HepG2 (cell line): ENCODE results near the gene LUZP1. TPM values are rescaled to one million over a fixed set of nuclear protein-coding genes. Genes with fewer than 3 reads are reported as not detected.

Experiments used
- ATAC-seq: fragments of 200-7000 bp; cut with Tn5 transposase; 3 replicates; pipeline ENCODE4 v1.9.1; 2020; ENCODE audit warnings: mild to moderate bottlenecking, moderate library complexity
- BruUV-seq: library from RNA; stranded (reverse); fragments of 400-500 nt; replicated peaks from 2 replicates; lab custom pipeline; 2021; lab: Mats Ljungman, UMichigan
- CTCF ChIA-PET: fragments of 300-600 bp; formaldehyde crosslinking; extraction: SDS; loops from one replicate; lab custom pipeline; 2021; ENCODE audit warnings: low total read pairs, inconsistent platforms, low intra/inter-chr PET ratio; lab: Yijun Ruan, JAX
- POLR2A ChIA-PET: fragments of 350-600 bp; sonication (Branson Sonifier 250); formaldehyde crosslinking; loops from one replicate; lab custom pipeline; 2020; ENCODE audit warnings: antibody characterized with exemption, inconsistent platforms; lab: Yijun Ruan, JAX
- DNase-seq: peaks from one replicate; pipeline ENCODE4 v3.0.0-alpha.2; 2015; ENCODE audit warnings: low spot score
- FAIRE-seq: peaks from 3 replicates; lab custom pipeline; 2011; peaks lifted over from hg19 to GRCh38; lab: Jason Lieb, UNC
- H2AFZ ChIP-seq: one replicate; pipeline ENCODE4 v1.6.1; 2011; ENCODE audit warnings: low read length, inconsistent platforms
- H3K27ac ChIP-seq: fragments of 300-600 bp; 3 replicates; pipeline ENCODE4 v1.8.0; 2011; ENCODE audit warnings: mixed run types, mild to moderate bottlenecking, mixed read lengths, low read length, inconsistent platforms; ENCODE audit not compliant: insufficient read depth; ENCODE audit errors: extremely low read length
- H3K27me3 ChIP-seq, 2 experiments: fragments of 200-600 bp in 1 of 2; 2 replicates in 1 of 2; 3 replicates in 1 of 2; pipeline versions ENCODE4 v1.6.0 to v1.8.0; 2011; ENCODE audit warnings: low read length in 2 of 2, mild to moderate bottlenecking in 2 of 2, moderate library complexity in 2 of 2, inconsistent platforms in 1 of 2; ENCODE audit not compliant: insufficient read depth in 2 of 2, control insufficient read depth in 1 of 2
- H3K36me3 ChIP-seq, 2 experiments: fragments of 200-600 bp in 1 of 2; replicated peaks in 1 of 2; 2 replicates in 1 of 2; 3 replicates in 1 of 2; pipeline versions ENCODE4 v1.5.1 to v1.8.0; 2011; ENCODE audit warnings: low read length in 2 of 2, inconsistent platforms in 1 of 2; ENCODE audit not compliant: insufficient read depth in 2 of 2, control insufficient read depth in 1 of 2
- H3K4me1 ChIP-seq: 2 replicates; pipeline ENCODE4 v1.5.1; 2012; ENCODE audit warnings: low read length, inconsistent platforms; ENCODE audit not compliant: insufficient read depth
- H3K4me2 ChIP-seq: 2 replicates; pipeline ENCODE4 v1.6.0; 2011; ENCODE audit warnings: low read depth, low read length, inconsistent platforms
- H3K4me3 ChIP-seq, 3 experiments: fragments of 200-600 bp in 1 of 3; sonication (generic), shearing (Covaris generic) in 1 of 3; replicated peaks in 1 of 3; 2 replicates each; pipeline ENCODE4 v1.5.1; 2011 to 2016; ENCODE audit warnings: low read length in 3 of 3, inconsistent platforms in 2 of 3, low read depth in 2 of 3, mild to moderate bottlenecking in 2 of 3, control low read depth in 1 of 3, mixed read lengths in 1 of 3; ENCODE audit not compliant: insufficient read depth in 1 of 3
- H3K79me2 ChIP-seq: one replicate; pipeline ENCODE4 v1.6.1; 2011; ENCODE audit warnings: low read length, inconsistent platforms; ENCODE audit not compliant: insufficient read depth
- H3K9ac ChIP-seq: 2 replicates; pipeline ENCODE4 v1.6.0; 2011; ENCODE audit warnings: mild to moderate bottlenecking, low read depth, low read length, inconsistent platforms; ENCODE audit not compliant: insufficient read depth
- H3K9me3 ChIP-seq: 2 replicates; pipeline ENCODE4 v1.5.1; 2012; ENCODE audit warnings: mild to moderate bottlenecking, low read length
- H4K20me1 ChIP-seq: 2 replicates; pipeline ENCODE4 v1.6.0; 2011; ENCODE audit warnings: inconsistent platforms, mild to moderate bottlenecking, low read length, moderate library complexity; ENCODE audit not compliant: insufficient read depth
- GLI4 ChIP-seq: sonication (generic); formaldehyde crosslinking; IDR thresholded peaks from 2 replicates; pipeline ENCODE4 v1.5.1; 2020; ENCODE audit warnings: missing genetic modification reagents, mild to moderate bottlenecking, moderate library complexity, borderline replicate concordance
- HCFC1 ChIP-seq: fragments of 150-350 bp; IDR thresholded peaks from 2 replicates; pipeline ENCODE4 v1.6.1; 2014; ENCODE audit warnings: low read depth, low read length
- HNRNPK ChIP-seq: fragments of 200-400 bp; formaldehyde crosslinking; IDR thresholded peaks from 2 replicates; pipeline ENCODE4 v1.6.1; 2018; ENCODE audit warnings: low read length, low read depth, moderate library complexity, mild to moderate bottlenecking; ENCODE audit not compliant: poor library complexity, severe bottlenecking
- HOXA5 ChIP-seq: sonication (generic); formaldehyde crosslinking; IDR thresholded peaks from 2 replicates; pipeline ENCODE4 v1.4.0; 2020; ENCODE audit warnings: missing genetic modification reagents
- JUN ChIP-seq: sonication (generic); formaldehyde crosslinking; IDR thresholded peaks from 2 replicates; pipeline ENCODE4 v1.4.0; 2020; ENCODE audit warnings: mild to moderate bottlenecking, missing genetic modification reagents
- KAT8 ChIP-seq: IDR thresholded peaks from 2 replicates; pipeline ENCODE4 v1.6.1; 2016; ENCODE audit warnings: missing genetic modification reagents, missing compliant biosample characterization
- KLF11 ChIP-seq: IDR thresholded peaks from 2 replicates; pipeline ENCODE4 v1.6.1; 2016; ENCODE audit warnings: missing compliant biosample characterization
- MEIS1 ChIP-seq: sonication (generic); formaldehyde crosslinking; IDR thresholded peaks from 2 replicates; pipeline ENCODE4 v1.9.0; 2021; ENCODE audit warnings: mild to moderate bottlenecking, missing genetic modification reagents, moderate library complexity, borderline replicate concordance
- MIXL1 ChIP-seq: IDR thresholded peaks from 2 replicates; pipeline ENCODE4 v1.6.1; 2016
- NFE2 ChIP-seq: sonication (generic); formaldehyde crosslinking; IDR thresholded peaks from 2 replicates; pipeline ENCODE4 v1.4.0; 2020; ENCODE audit warnings: missing genetic modification reagents
- PHF5A ChIP-seq: IDR thresholded peaks from one replicate; pipeline ENCODE4 v1.6.1; 2018; ENCODE audit warnings: low read depth, missing genetic modification reagents; ENCODE audit not compliant: unreplicated experiment
- SMYD3 ChIP-seq: sonication (generic); formaldehyde crosslinking; IDR thresholded peaks from 2 replicates; pipeline ENCODE4 v1.8.1; 2023; ENCODE audit warnings: mild to moderate bottlenecking, missing genetic modification reagents
- SOX5 ChIP-seq: IDR thresholded peaks from 2 replicates; pipeline ENCODE4 v1.6.1; 2016; ENCODE audit warnings: borderline replicate concordance
- XRCC5 ChIP-seq: fragments of 200-400 bp; formaldehyde crosslinking; optimal IDR thresholded peaks from 2 replicates; pipeline ENCODE3; 2017; ENCODE audit warnings: mild to moderate bottlenecking, low read length
- ZNF790 ChIP-seq: sonication (generic); formaldehyde crosslinking; IDR thresholded peaks from 2 replicates; pipeline ENCODE4 v1.8.0; 2022; ENCODE audit warnings: missing genetic modification reagents, mild to moderate bottlenecking, borderline replicate concordance
- ZSCAN12 ChIP-seq: sonication (generic); formaldehyde crosslinking; IDR thresholded peaks from 2 replicates; pipeline ENCODE4 v1.9.0; 2021; ENCODE audit warnings: mild to moderate bottlenecking, missing genetic modification reagents
- WGBS: methylation state at CpG from one replicate; pipeline ENCODE4 v1.1.6; 2017; ENCODE audit warnings: low lambda C conversion rate; 5-methylcytosine and 5-hydroxymethylcytosine counted together
- in situ Hi-C: cut with HindIII; loops from 2 replicates; pipeline ENCODE4 v1.10.0; 2017; ENCODE audit warnings: low pct_unique_long_range_greater_than_20kb; ENCODE audit not compliant: extremely low pct_ligation_motif_present
- intact Hi-C: fragments of 100-400 bp; cut with micrococcal nuclease; formaldehyde crosslinking; loops from one replicate; pipeline ENCODE4 v1.10.0; 2022; ENCODE audit not compliant: unreplicated experiment
- polyA plus RNA-seq, 8 experiments: library from polyadenylated mRNA; depleted of rRNA in 3 of 8; stranded (reverse) in 7 of 8; unstranded in 1 of 8; fragments of >200 nt; fragmentation: Illumina TruSeq in 4 of 8; extraction: Trizol in 4 of 8; gene quantifications; 2 replicates each; pipeline versions ENCODE4 v1.2.1 to v1.2.3, GENCODE V29; 2011 to 2016; ENCODE audit warnings: low read depth in 4 of 8, missing spikeins in 1 of 8, mixed read lengths in 1 of 8; ENCODE audit not compliant: insufficient read depth in 1 of 8
- total RNA-seq, 5 experiments: library from RNA; depleted of rRNA; stranded (reverse); fragments of >200 nt; fragmentation: Illumina TruSeq; extraction: Trizol; gene quantifications; 2 replicates each; pipeline ENCODE4 v1.2.3, GENCODE V29; 2016; ENCODE audit warnings: low read depth in 1 of 5
- TF ChIP-seq, protein P1 (sequence below): IDR thresholded peaks from 2 replicates; pipeline ENCODE4 v1.6.1; 2016
- TF ChIP-seq, protein P2 (sequence below): sonication (generic); formaldehyde crosslinking; IDR thresholded peaks from 2 replicates; pipeline ENCODE4 v1.8.1; 2023; ENCODE audit warnings: mild to moderate bottlenecking, missing genetic modification reagents
- TF ChIP-seq, protein P3 (sequence below): sonication (generic); formaldehyde crosslinking; conservative IDR thresholded peaks from 2 replicates; pipeline ENCODE4 v1.8.1; 2023; ENCODE audit warnings: missing genetic modification reagents
- TF ChIP-seq, protein P4 (sequence below): sonication (generic); formaldehyde crosslinking; IDR thresholded peaks from 2 replicates; pipeline ENCODE4 v1.5.1; 2020; ENCODE audit warnings: missing genetic modification reagents, mild to moderate bottlenecking, borderline replicate concordance

Gene LUZP1
- total and polyA plus RNA-seq, 2 of the 13 experiments (the other 11 are each of a cell fraction or from before 2014, with no cell fraction given), result 6.9 to 12.7 TPM

DNA sequence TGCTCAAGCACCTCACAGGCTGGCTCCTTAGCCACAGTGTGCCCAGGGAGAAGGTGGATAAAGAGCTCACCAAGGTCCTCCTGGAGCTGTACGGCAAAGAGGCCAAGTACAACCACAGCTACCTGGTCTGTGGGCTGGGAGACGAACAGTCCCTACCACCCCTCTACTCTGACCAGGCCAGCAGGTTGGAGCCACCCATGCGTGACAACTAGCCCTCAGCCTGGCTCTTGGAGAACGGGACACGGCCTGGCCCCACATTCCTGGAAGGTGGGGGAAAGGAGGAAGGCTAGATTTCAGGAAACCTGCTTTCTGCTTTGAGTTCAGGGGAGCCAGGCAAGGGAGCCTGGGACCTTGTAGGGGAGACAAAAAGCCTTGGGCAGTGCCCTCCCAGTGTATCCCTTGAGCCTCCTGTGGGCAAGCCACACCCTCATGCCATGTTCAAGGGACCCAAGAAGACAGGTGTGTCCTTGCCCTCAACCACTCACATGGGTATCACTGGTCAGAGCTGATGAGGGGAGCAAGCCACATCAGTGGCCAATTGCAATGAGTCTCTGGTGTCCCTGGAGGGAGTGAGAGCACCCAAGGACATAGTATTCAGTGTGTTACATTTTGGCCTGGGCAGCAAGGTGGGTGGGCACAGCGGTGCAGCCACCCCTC, 27.6 kb downstream of the LUZP1 start (continued):
- TF ChIP-seq SOX5 (CRISPR knock-in tag), result no peak

DNA sequence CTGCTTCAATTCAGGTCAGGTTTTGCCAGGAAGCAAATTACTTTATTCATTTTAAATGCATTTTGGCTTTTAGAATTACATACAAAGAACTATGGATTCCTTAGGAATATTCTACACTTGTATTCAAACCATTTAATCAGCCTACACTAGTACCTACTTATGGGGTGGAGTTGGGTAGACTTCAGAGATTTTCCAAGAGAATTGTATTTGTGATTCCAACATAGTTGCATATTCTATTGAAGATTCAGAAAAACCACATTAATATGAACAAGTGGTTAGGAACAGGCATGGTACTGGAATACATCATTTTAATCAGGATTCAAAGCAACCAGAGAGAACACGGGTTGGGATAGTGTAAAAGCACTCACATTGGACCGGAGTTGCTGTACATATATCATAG, 33.4 kb downstream of the LUZP1 start:
- CTCF ChIA-PET, result no interaction called here
- DNase-seq (no peak), ATAC-seq (no peak), FAIRE-seq (no peak)
- Histone ChIP-seq H3K27me3 (no peaks in the 10 kb centered on the region), H3K4me1 (peaks cover 12% of the 10 kb centered on the region; the same call in 1 of the 2 replicates), H2AFZ (no peak overlapping the region), H4K20me1 (no peaks in the 10 kb centered on the region), H3K36me3 (no peaks in the 10 kb centered on the region), H3K4me3 (no peak overlapping the region), H3K79me2 (peaks cover 68% of the 10 kb centered on the region), H3K9me3 (no peaks in the 10 kb centered on the region), H3K4me2 (no peak overlapping the region), H3K27ac (no peak overlapping the region), H3K9ac (no peak overlapping the region)
- intact Hi-C loops (no loop called here), in situ Hi-C loops (no loop called here)
- POLR2A ChIA-PET, result no interaction called here
- WGBS, result 97% methylated on average over 2 of the region's 2 CpGs
- BruUV-seq, result no TSS peak
- TF ChIP-seq ZNF790 (CRISPR knock-in tag) (no peak), SMYD3 (CRISPR knock-in tag) (no peak), MIXL1 (CRISPR knock-in tag) (no peak), GLI4 (CRISPR knock-in tag) (no peak), HNRNPK (no peak), HOXA5 (CRISPR knock-in tag) (no peak), JUN (CRISPR knock-in tag) (no peak), MEIS1 (CRISPR knock-in tag) (no peak), KAT8 (CRISPR knock-in tag) (no peak), HCFC1 (no peak), XRCC5 (no peak), KLF11 (CRISPR knock-in tag) (no peak), NFE2 (CRISPR knock-in tag) (no peak), ZSCAN12 (CRISPR knock-in tag) (no peak), PHF5A (CRISPR knock-in tag) (no peak)
- TF ChIP-seq, protein P1, sequence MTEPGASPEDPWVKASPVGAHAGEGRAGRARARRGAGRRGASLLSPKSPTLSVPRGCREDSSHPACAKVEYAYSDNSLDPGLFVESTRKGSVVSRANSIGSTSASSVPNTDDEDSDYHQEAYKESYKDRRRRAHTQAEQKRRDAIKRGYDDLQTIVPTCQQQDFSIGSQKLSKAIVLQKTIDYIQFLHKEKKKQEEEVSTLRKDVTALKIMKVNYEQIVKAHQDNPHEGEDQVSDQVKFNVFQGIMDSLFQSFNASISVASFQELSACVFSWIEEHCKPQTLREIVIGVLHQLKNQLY (CRISPR knock-in tag), result no peak
- TF ChIP-seq, protein P2, sequence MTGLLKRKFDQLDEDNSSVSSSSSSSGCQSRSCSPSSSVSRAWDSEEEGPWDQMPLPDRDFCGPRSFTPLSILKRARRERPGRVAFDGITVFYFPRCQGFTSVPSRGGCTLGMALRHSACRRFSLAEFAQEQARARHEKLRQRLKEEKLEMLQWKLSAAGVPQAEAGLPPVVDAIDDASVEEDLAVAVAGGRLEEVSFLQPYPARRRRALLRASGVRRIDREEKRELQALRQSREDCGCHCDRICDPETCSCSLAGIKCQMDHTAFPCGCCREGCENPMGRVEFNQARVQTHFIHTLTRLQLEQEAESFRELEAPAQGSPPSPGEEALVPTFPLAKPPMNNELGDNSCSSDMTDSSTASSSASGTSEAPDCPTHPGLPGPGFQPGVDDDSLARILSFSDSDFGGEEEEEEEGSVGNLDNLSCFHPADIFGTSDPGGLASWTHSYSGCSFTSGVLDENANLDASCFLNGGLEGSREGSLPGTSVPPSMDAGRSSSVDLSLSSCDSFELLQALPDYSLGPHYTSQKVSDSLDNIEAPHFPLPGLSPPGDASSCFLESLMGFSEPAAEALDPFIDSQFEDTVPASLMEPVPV (CRISPR knock-in tag), result no peak
- TF ChIP-seq, protein P3, sequence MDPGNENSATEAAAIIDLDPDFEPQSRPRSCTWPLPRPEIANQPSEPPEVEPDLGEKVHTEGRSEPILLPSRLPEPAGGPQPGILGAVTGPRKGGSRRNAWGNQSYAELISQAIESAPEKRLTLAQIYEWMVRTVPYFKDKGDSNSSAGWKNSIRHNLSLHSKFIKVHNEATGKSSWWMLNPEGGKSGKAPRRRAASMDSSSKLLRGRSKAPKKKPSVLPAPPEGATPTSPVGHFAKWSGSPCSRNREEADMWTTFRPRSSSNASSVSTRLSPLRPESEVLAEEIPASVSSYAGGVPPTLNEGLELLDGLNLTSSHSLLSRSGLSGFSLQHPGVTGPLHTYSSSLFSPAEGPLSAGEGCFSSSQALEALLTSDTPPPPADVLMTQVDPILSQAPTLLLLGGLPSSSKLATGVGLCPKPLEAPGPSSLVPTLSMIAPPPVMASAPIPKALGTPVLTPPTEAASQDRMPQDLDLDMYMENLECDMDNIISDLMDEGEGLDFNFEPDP (CRISPR knock-in tag), result no peak
- TF ChIP-seq, protein P4, sequence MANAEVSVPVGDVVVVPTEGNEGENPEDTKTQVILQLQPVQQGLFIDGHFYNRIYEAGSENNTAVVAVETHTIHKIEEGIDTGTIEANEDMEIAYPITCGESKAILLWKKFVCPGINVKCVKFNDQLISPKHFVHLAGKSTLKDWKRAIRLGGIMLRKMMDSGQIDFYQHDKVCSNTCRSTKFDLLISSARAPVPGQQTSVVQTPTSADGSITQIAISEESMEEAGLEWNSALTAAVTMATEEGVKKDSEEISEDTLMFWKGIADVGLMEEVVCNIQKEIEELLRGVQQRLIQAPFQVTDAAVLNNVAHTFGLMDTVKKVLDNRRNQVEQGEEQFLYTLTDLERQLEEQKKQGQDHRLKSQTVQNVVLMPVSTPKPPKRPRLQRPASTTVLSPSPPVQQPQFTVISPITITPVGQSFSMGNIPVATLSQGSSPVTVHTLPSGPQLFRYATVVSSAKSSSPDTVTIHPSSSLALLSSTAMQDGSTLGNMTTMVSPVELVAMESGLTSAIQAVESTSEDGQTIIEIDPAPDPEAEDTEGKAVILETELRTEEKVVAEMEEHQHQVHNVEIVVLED (CRISPR knock-in tag), result no peak
